ENCODE measurements around the gene CUX1. TPM values are rescaled to one million over a fixed set of nuclear protein-coding genes. Genes with fewer than 3 reads are reported as not detected.

The CUX1 gene
- polyA plus RNA-seq, 3 donors from 2014 or later, result 3.1 to 25.9 (median 12.5) TPM

GRCh38 chr7:101900103-101900502 is 82.7 kb downstream of the CUX1 start:
- peaks cover 2 to 4% (median 2%) of the 10 kb centered on the region in 3 donors for H3K27me3 Mint-ChIP-seq (ENCODE audit: low read depth in 3 of 3)
- no peak overlapping the region for H3K27ac Mint-ChIP-seq
- no peaks in the 10 kb centered on the region for H3K36me3 Mint-ChIP-seq

GRCh38 chr7:101901661-101902491 is 84.5 kb downstream of the CUX1 start:
- no peak overlapping the region for H3K27ac Mint-ChIP-seq
- H3K4me3 Mint-ChIP-seq, result no peak overlapping the region
- no peaks in the 10 kb centered on the region for H3K36me3 Mint-ChIP-seq
- peaks cover 30 to 55% of the 10 kb centered on the region in 2 donors for H3K4me1 Mint-ChIP-seq
- no peak for DNase-seq
- no peaks in the 10 kb centered on the region for H3K9me3 Mint-ChIP-seq
- H3K27me3 Mint-ChIP-seq (ENCODE audit: low read depth in 3 of 3), result peaks cover 0 to 4% (median 2%) of the 10 kb centered on the region in 3 donors

More at GRCh38 chr7:101900103-101900502, 82.7 kb downstream of the CUX1 start:
- DNase-seq, result no peak
- H3K4me1 Mint-ChIP-seq, result peaks cover 24 to 52% of the 10 kb centered on the region in 2 donors
- H3K4me3 Mint-ChIP-seq, result no peak overlapping the region
- H3K9me3 Mint-ChIP-seq, result no peaks in the 10 kb centered on the region

- Mint-ChIP-seq H3K27me3 (ENCODE audit: low read depth in 3 of 3) (peaks cover 0 to 4% (median 2%) of the 10 kb centered on the region in 3 donors), H3K36me3 (no peaks in the 10 kb centered on the region), H3K4me1 (peaks cover 31 to 64% of the 10 kb centered on the region in 2 donors), H3K9me3 (no peaks in the 10 kb centered on the region), H3K4me3 (no peak overlapping the region), H3K27ac (no peak overlapping the region)
- no peak for DNase-seq
Observed at GRCh38 chr7:101902680-101903514, 85.5 kb downstream of the CUX1 start.

GRCh38 chr7:101903515-101903868 is 86.1 kb downstream of the CUX1 start:
- DNase-seq, result no peak
- no peaks in the 10 kb centered on the region for H3K36me3 Mint-ChIP-seq
- no peak overlapping the region for H3K27ac Mint-ChIP-seq
- no peaks in the 10 kb centered on the region for H3K9me3 Mint-ChIP-seq
- H3K27me3 Mint-ChIP-seq (ENCODE audit: low read depth in 3 of 3), result peaks cover 0 to 4% (median 2%) of the 10 kb centered on the region in 3 donors
- peaks cover 37 to 69% of the 10 kb centered on the region in 2 donors for H3K4me1 Mint-ChIP-seq
- H3K4me3 Mint-ChIP-seq, result no peak overlapping the region

GRCh38 chr7:101904019-101904418 is 86.6 kb downstream of the CUX1 start:
- no peaks in the 10 kb centered on the region for H3K36me3 Mint-ChIP-seq
- H3K27me3 Mint-ChIP-seq (ENCODE audit: low read depth in 3 of 3), result peaks cover 0 to 3% (median 2%) of the 10 kb centered on the region in 3 donors
- peaks cover 40 to 74% of the 10 kb centered on the region in 2 donors for H3K4me1 Mint-ChIP-seq
- no peak overlapping the region for H3K4me3 Mint-ChIP-seq
- no peak for DNase-seq
- H3K9me3 Mint-ChIP-seq, result no peaks in the 10 kb centered on the region
- no peak overlapping the region for H3K27ac Mint-ChIP-seq

GRCh38 chr7:101905203-101905865 is 87.9 kb downstream of the CUX1 start:
- H3K27me3 Mint-ChIP-seq (ENCODE audit: low read depth in 3 of 3), result peaks cover 0 to 2% (median 0%) of the 10 kb centered on the region in 3 donors
- H3K36me3 Mint-ChIP-seq, result no peaks in the 10 kb centered on the region
- H3K27ac Mint-ChIP-seq, result peak overlapping the region in 4 of 6 donors; percentile 4 to 56 (median 24)
- H3K4me3 Mint-ChIP-seq, result no peak overlapping the region
- peaks cover 41 to 74% of the 10 kb centered on the region in 2 donors for H3K4me1 Mint-ChIP-seq
- H3K9me3 Mint-ChIP-seq, result no peaks in the 10 kb centered on the region
- DNase-seq, result no peak

- H3K9me3 Mint-ChIP-seq, result no peaks in the 10 kb centered on the region
- no peak overlapping the region for H3K27ac Mint-ChIP-seq
- H3K4me3 Mint-ChIP-seq, result no peak overlapping the region
- H3K27me3 Mint-ChIP-seq (ENCODE audit: low read depth in 3 of 3), result peaks cover 0 to 2% (median 0%) of the 10 kb centered on the region in 3 donors
- H3K4me1 Mint-ChIP-seq, result peaks cover 43 to 72% of the 10 kb centered on the region in 2 donors
- H3K36me3 Mint-ChIP-seq, result no peaks in the 10 kb centered on the region
- no peak for DNase-seq
Observed at GRCh38 chr7:101906291-101907240, 89.1 kb downstream of the CUX1 start.

- no peak for DNase-seq
- H3K4me1 Mint-ChIP-seq, result peaks cover 34 to 52% of the 10 kb centered on the region in 2 donors
- no peaks in the 10 kb centered on the region for H3K27me3 Mint-ChIP-seq (ENCODE audit: low read depth in 3 of 3)
- peaks cover 0 to 4% (median 0%) of the 10 kb centered on the region in 3 donors for H3K36me3 Mint-ChIP-seq
- H3K27ac Mint-ChIP-seq, result no peak overlapping the region
- no peaks in the 10 kb centered on the region for H3K9me3 Mint-ChIP-seq
- no peak overlapping the region for H3K4me3 Mint-ChIP-seq
Observed at GRCh38 chr7:101910991-101911799, 93.8 kb downstream of the CUX1 start.

- Mint-ChIP-seq H3K36me3 (peaks cover 6 to 9% (median 7%) of the 10 kb centered on the region in 3 donors), H3K27ac (no peak overlapping the region), H3K4me1 (peaks cover 31 to 47% of the 10 kb centered on the region in 2 donors), H3K27me3 (ENCODE audit: low read depth in 3 of 3) (no peaks in the 10 kb centered on the region), H3K9me3 (peaks cover 0 to 2% (median 0%) of the 10 kb centered on the region in 6 donors), H3K4me3 (no peak overlapping the region)
- DNase-seq, result no peak
Observed at GRCh38 chr7:101911800-101912715, 94.6 kb downstream of the CUX1 start.

GRCh38 chr7:101912716-101913110 is 95.3 kb downstream of the CUX1 start:
- no peak overlapping the region for H3K27ac Mint-ChIP-seq
- H3K4me1 Mint-ChIP-seq, result peaks cover 28 to 41% of the 10 kb centered on the region in 2 donors
- DNase-seq, result no peak

GRCh38 chr7:101913247-101913721 is 95.9 kb downstream of the CUX1 start:
- Mint-ChIP-seq H3K27me3 (ENCODE audit: low read depth in 3 of 3) (no peaks in the 10 kb centered on the region), H3K36me3 (peaks cover 7 to 14% (median 9%) of the 10 kb centered on the region in 3 donors), H3K27ac (peak overlapping the region in 1 of 6 donors; percentile 67)

More at GRCh38 chr7:101912716-101913110, 95.3 kb downstream of the CUX1 start:
- no peak overlapping the region for H3K4me3 Mint-ChIP-seq
- H3K36me3 Mint-ChIP-seq, result peaks cover 7 to 13% (median 9%) of the 10 kb centered on the region in 3 donors
- H3K9me3 Mint-ChIP-seq, result peaks cover 0 to 2% (median 0%) of the 10 kb centered on the region in 6 donors
- H3K27me3 Mint-ChIP-seq (ENCODE audit: low read depth in 3 of 3), result no peaks in the 10 kb centered on the region

More at GRCh38 chr7:101913247-101913721, 95.9 kb downstream of the CUX1 start:
- Mint-ChIP-seq H3K4me1 (peaks cover 23 to 35% of the 10 kb centered on the region in 2 donors), H3K4me3 (no peak overlapping the region), H3K9me3 (peaks cover 0 to 2% (median 0%) of the 10 kb centered on the region in 6 donors)
- no peak for DNase-seq

Data from immature natural killer cell (primary cell).